ENCODE data around the gene KCNAB1.

The KCNAB1 gene

GRCh38 chr3:156581033-156581432, 460.7 kb downstream of the KCNAB1 start:
- no peak for TF ChIP-seq CTCF (IDR thresholded peaks at IDR 0.05)

GRCh38 chr3:156581954-156582353, 461.6 kb downstream of the KCNAB1 start:
- TF ChIP-seq CTCF (IDR thresholded peaks at IDR 0.05): no peak

DNA sequence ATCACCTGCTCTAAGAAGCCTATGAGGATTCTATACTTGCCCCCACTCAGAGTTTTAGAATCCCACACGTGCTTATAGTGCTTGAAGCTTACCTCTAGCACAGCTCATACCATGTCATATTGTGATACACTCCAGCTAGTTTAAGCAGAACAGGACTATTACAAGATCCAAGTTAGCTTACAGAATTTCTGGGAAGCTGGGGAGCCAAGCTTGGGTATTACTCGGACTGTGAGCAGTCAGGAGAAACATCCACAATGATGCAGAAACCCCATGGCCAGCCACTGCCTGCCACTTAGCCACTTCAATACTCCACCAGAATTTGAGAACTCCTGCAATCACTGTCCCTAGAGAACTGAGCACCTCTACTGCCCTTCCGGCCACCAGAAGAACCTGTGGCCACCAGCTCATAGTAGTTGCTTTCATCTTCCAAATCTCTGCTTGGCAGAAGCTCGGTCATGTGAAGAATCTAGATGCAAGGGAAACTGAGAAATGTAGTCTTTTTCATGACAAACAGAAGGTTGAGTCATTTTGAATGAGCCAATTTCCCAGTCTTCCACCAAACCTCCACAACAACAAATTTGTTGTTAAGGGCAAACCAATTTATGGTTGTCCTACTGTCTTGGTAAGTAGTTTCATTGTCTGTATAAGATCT, 462.3 kb downstream of the KCNAB1 start:
- no peak for TF ChIP-seq CTCF (IDR thresholded peaks at IDR 0.05)

GRCh38 chr3:156583469-156583868, 463.1 kb downstream of the KCNAB1 start:
- TF ChIP-seq CTCF (IDR thresholded peaks at IDR 0.05): no peak

- TF ChIP-seq CTCF (IDR thresholded peaks at IDR 0.05): no peak
Observed at GRCh38 chr3:156586905-156587759, 466.8 kb downstream of the KCNAB1 start.

GRCh38 chr3:156587760-156588069, 467.3 kb downstream of the KCNAB1 start:
- TF ChIP-seq CTCF (IDR thresholded peaks at IDR 0.05): no peak
